NCI-H748 (cell line): ENCODE data around the gene THSD4.
"Not testable (repeated sequence)": the region's sequence is repeated elsewhere in the genome, so short reads cannot be mapped to it uniquely, and the experiment has no call there.

Experiments
- DNase-seq: peaks from one replicate; lab custom pipeline; 2025; ENCODE audit not compliant: unreplicated experiment; lab: John Stamatoyannopoulos, UW

THSD4 gene

DNA sequence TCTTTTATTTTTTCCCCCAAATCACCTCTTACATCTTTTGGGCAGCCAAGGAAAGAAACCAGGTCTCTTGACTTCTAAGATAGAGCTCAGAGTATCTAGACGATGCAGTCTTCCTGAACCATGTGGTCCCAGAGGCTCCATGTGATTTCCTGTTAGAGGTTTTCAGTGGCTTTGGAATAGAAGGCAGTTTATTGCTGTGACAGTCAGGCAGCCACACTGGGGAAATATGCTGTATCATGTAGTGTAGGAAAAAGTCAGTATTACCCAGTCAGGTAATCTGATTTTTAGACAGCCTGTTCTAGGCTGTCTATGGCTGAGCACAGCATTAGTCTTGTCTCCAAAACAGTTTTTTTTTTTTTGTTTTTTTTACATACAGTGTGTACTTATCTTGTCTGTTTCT, 294.3 kb downstream of the THSD4 start:
- no peak for DNase-seq

DNA sequence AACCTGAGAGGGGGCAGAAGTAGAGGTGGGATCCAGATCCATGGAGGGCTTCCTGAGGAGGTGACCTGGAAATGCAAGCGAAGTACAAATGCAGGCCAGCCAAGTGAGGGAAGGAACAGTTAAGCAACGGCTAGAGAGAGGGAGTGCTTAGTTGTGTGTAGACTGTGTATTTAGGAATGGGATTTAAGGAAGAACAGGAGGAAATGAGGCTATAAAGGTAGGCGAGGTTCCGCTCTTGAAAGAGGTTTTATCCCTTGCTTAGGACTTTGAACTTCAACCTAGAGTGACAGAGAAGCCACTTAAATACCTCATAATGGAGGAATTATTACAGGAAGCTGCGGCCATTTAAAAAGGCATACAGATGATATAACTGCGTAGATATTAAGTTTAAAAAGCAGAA, 295.1 kb downstream of the THSD4 start:
- no peak for DNase-seq

DNA sequence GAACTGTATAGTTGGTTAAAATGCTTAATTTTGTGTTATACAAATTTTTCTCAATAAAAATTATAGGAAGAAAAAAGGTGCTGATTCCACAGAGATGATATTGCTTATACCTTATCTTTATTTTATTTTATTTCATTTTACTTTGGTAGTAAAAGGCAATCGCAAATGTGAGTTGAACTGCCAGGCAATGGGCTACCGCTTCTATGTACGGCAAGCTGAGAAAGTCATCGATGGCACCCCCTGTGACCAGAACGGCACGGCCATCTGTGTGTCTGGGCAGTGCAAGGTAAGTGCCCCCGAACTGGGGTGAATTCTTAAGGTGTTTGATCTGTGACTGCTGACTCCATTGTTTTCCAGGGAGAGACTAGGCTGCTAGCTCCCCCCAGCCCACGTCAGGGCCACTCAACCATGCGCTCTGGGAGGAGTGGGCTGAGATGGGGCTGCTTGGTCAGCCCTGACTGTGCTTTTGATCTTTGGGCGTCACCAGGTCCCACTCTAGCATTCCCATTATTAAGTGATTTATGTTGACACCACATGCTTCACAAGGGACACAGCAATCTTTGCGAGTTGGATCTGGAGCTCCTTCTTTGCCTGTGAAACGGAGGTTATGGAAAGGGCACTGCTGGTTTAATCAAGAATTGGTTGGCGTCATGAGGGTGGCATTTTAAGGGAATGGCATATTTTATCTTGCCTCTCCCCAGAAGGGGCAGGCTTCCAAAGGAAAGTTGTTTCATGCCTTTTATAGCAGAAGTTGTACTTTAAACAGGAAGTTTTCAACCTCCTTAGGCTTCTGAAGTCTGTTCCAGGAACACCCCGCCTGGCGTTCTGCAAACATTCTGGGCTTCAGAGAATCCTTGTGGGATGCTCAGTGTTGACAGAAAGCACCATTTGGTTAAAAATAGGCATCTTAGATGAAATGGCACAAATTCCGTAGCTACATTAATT, 296.5 kb downstream of the THSD4 start:
- no peak for DNase-seq

DNA sequence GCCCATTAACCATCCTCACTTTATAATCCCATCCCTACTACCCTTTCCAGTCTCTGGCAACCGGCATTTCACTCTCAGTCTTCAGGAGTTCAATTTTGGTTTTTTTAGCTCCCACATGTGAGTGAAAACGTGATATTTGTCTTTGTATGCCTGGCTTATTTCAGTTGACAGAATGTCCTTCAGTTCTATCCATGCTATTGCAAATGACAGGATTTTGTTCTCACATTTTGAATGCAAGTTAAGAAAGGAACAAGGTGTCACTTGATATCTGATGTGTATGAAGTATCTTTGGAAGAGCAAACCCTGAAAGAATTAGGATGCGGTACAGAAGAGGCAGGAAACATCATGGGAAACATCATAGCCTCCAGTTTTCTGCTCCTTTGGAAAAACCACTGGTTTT, 298.1 kb downstream of the THSD4 start:
- no peak for DNase-seq

DNA sequence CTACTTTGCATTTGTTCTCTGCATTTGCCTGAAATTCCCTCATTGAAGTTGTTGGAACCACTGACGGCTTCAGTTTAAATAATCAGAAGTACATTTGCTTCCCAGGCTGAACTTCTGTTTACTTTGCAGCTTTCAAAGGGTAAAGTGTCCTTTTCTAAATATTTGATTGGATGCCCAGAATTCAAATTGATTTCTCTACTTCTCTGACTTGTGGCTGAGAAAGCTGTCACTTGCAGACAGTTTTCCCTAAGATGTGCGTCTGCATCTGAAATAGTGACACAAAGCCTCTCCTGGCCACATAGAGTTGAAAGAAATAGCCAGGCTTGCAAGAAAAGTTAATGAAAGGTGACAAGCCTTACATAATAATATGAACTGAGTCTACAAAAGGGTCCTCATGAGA, 299.6 kb downstream of the THSD4 start:
- DNase-seq, result no peak

DNA sequence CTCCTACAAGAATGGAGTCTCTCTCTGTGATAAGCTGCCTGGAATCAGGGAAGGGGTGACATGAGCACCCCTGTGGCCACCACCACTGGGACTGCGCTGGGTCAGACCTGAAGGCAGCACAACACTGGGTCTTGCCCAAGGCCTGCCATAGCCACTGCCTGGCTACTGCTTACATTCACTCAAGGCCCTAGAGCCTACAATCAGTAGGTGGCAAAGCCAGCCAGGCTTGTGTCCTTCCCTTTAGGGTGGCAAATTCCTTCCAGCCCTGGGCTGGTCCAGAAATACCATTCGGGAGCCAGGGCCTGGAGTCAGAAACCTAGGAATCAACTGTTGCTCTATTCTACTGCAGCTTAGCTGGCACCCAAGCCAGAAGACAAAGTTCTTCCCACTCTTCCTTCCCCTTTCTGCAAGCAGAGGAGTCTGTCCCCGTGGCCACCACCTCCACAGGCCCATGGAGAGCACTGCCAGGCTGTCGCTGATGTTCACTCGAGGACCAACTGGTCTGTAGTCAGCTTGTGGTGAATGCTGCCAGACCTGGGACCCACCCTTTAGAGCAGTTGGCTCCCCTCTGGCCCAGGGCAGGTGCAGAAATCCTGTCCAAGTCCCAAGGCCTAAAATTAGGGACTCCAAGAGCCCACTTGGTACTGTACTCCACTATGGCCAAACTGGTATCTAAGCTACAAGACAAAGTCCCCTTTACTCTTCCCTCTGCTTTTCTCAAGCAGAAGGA, 307.4 kb downstream of the THSD4 start:
- no peak for DNase-seq

DNA sequence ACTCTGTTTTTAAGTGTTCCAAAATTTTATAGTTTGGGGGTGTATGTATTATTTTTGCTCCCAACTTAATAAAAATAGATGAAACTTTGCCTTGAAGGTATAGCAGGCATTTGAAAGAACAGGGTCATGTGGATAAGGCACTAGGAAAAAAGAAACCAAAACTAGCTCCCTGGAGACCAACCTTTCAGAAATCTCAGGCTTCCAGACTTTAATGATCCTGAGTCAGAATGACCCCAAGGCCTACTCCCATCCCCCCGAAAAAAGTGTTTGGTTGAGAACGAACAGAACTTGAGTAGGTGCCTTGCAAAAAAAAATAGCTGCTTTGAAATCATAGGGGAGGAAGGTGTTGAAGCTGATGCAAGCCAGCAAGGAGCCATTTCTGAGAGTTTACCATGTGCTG, 309.5 kb downstream of the THSD4 start:
- no peak for DNase-seq

DNA sequence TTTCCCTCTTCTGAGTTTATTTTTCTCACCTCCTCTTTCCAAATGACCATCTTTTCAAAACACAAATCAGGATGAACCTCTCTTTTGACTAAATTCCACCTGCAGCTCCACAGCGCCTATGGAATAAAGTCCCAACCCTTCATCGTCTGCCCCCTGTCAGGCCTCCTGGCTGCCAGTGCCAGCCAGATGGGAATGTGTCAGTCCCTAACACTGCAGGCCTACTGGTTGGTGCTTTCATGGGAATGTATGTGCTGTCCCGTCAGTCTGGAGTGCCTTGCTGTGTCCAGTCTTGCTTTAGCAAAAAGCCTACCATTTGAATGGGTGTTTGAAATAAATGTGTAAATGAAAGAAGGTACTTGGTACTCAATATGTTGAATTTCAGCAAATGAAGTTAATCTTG, 310.1 kb downstream of the THSD4 start:
- no peak for DNase-seq

DNA sequence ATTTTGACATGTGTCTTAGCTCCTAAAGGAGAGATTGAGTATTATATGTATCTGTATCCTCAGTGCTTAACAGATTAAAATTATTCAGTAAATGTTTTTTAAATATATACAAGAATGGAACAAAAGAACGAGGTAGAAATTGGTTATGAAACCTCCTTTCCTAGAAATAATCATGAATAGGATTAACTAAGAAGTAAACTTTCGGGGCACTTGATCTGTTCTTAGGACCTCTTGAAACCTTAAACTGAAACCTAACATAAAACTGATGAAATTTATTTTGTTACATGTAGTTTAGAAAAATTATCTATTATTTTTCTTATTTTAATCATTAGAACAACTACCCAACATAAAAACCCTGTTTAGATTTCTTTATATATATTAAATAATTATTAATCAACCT, 311.5 kb downstream of the THSD4 start:
- no peak for DNase-seq

DNA sequence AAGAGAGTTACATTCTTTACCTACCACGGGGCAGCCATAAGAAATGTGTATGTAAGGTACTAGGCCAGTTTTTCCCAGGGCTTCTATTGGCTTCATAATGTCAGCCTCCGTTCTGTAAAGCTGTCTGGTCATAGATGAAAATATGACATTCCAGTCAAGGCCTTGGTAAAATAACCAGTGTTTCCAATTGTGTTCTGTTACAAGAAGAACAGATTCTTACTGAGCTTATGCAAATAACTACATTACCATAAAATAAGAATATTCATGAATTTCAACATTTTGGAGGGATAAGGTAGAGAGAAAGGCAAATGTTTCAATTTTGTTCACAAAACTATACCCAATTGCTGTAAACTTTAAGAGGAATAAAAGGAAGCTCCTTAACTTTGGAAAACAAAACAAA, 315.5 kb downstream of the THSD4 start:
- DNase-seq, result no peak

DNA sequence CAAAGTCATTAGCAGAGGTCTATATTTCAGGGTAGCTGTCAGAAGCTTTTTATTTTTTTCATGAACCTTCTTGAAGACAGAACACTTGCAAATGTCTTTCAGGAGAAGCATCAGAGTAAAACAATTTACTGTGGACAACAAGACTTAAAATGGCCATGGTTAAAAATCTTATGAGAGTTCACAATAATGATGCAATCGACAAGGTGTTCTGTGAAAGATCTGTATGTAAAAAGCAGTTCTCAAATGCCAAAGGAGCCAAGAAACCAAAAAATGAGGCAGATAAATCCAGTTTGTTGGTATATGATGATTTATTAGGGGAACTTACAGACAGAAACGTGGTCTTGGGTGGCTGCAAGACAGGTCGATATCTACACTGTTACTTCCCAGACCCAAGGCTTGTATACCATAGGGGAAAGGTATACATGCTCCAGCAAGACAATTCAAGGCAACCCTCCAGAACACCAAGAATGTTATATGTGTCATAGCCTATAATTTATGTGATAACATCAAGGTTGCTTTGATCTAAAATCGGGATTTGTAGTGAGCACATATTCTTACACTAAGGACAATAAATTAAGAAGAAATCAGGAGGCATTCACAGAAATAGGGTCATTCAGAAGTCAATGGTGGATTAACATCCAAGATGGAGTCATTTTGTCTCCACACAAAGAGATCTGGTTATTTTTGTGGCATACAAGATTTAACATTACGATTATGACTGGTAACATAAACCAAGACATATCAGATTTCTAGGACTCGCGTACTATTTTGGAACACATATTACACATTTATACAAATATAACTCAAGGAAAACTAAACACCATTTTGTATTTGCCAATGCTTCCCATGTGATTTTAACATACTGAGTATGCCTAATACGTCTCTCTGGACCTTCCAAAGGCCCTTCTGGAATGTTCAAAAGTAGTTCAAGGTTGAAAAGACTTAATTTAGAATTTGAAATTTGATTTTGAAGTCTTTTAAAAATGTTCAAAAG, 316.4 kb downstream of the THSD4 start:
- no peak for DNase-seq

DNA sequence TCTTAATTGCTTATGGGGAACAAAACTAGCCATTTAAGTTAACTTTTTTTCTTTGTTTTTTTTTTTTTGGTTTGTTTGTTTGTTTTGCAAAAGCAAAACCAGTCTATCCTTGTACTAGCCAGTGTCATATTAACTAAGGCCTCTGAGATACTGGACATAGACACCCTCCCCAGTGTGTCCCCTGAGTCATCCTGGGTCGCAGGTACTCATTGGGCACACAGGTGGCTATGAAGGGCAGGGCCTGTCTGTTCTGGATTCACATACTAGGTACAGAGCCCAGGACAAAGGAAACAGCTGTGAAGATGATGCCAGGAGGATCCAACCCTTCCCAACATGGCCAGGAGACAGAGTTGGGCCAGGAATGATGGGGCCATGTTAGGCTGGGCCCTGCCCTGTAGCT, 318.1 kb downstream of the THSD4 start:
- no peak for DNase-seq

DNA sequence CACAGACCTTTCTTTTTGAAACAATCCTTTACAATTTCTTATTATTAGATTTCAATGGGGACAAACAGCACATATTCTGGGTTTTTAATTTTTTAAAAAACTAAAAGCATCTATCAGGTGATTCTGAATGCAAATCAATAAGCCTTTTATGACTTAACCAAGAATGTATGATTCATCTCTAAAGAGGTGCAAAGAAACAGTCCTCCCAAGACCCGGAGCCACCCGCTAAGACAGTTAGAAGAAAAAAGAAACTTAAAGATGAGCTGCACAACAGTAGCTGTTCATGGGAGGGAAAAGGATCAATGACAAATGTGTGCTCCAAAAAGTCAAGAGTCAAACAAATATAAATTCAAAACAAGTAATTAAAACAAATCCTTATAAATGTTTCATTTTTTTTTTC, 319.5 kb downstream of the THSD4 start:
- no peak for DNase-seq

DNA sequence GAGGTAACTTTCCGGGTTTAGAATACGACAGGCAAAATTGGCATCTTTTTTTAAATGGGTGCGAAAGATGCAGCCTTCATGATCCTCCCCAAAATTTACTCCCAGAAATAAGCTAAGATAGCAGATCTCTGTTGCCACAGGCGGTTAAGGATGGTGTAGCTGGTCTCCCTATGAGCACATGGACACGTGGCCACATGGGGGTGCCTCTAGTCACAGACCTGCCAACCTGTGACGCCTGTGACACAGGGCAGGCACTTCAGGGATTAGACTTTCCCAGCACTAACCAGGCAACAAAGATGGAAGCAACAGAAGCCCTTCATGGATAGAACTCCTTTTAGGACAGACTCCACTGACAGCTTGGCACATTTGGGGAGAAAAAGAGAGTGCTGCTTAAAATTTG, 320.3 kb downstream of the THSD4 start:
- no peak for DNase-seq

DNA sequence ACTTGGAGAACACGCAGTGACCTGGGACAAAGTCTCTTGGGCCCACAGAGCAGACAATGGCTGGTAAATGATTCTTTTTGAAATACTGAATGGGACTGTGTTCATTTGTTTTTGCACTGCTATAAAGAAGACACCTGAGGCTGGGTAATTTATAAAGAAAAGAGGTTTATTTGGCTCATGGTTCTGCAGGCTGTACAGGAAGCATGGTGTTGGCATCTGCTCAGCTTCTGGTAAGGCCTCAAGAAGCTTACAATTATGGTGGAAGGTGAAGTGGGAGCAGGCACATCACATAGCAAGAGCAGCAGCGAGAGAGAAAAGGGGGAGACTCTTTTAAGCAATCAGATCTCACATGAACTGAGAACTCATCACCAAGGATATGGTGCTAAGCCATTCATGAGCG, 321.6 kb downstream of the THSD4 start:
- no peak for DNase-seq

DNA sequence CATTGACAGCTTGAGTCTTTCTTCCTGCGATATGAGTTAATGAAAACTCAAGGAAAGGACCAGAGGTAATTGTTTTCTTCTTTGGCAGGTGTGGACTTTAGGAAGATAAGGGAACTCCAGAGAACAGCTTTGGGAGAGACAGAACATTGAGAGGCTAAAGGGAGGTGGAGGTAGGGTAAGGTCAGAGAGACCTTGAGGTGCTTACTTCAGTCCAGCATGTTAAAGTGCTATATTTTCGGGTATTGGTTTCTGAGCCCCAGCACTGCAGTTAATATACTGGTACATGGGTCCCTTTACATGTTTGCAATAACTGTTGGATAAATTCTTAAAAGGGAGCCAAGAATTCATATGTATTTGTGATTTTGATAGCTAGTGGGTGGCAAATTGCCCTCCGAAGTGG, 322.1 kb downstream of the THSD4 start:
- no peak for DNase-seq

DNA sequence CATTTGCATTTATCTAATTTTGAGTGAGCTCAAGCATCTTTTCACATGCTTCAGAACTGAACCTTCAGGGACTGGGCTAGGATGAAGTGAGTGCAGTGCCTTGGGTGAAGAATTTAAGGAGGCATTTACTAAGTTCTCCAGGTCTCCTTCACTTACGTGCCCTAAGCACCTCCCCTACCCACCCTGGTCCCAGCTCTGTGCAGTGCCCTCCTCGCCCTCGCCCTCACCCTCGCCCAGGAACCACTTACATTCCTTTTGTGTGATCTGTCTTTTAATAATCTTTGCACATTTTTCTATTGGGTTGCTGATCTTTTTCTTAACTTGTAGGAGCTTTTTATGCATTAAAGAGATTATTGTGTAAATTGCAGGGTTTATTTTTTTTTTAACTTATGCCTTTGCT, 322.6 kb downstream of the THSD4 start:
- DNase-seq, result peak; percentile 57

DNA sequence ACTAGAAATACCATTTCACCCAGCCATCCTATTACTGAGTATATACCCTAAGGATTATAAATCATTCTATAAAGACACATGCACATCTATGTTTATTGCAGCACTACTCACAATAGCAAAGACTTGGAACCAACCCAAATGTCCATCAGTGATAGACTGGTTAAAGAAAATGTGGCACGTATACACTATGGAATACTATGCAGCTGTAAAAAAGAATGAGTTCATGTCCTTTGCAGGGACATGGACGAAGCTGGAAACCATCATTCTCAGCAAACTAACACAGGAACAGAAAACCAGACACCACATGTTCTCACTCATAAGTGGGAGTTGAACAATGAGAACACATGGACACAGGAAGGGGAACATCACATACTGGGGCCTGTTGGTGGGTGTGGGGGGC, 324.2 kb downstream of the THSD4 start:
- not testable (repeated sequence) for DNase-seq

DNA sequence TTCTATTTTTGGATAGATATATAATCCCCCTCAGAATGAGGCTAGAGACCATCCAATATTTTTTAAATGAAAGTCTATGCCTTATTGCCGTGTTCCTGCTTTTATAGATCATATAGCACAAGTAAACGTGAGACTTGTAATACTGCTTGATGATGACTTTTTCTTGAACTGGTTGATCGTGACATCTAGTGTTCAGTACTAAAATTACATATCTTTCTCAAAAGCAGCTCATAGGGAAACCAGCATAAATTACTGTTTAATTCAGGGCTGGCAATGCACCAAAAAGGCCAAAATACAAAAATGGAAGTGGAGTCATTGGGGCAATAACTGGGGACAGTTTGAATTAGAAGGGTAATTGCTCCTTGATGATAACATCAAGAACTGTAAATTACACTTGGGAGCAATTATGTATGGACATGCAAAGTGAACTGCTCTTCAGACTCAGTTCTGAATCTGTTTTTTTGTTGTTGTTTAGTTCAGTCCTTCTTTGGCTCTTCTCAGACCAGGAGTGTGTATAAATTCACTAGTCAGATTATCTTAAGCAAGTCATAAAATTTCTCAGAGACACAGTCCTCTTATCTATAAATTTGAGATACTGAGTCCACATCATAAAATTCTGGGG, 325.3 kb downstream of the THSD4 start:
- peak; percentile 59 for DNase-seq

DNA sequence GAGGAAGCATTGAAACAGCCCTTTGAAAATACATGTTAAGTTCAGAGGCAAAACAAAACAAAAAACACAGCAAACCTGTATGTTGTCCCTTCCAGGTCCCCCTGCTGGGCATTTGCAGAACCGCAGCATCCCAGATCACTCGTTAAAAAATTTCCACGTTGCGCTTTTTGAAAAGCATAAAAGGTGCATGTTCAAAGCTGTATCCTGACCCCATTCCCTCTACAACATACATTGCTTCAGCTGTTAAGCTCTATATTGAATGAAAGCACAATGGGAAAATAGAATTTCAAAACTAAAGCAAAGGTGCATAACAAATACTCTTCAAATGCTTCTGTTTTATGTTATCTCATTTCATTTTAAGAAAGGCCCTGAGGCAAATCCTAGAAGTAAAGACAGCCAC, 328.3 kb downstream of the THSD4 start:
- DNase-seq, result peak; percentile 50
